Large intestine (tissue), 3 donors: ENCODE data around the gene CACNB2. TPM values are rescaled to one million over a fixed set of nuclear protein-coding genes. Genes with fewer than 3 reads are reported as not detected.

Source experiments
- DNase-seq, 2 donors: peaks; one replicate each; pipeline versions ENCODE4 v3.0.0 to v3.0.0-alpha.2; 2013
- H3K27ac ChIP-seq: one replicate; pipeline ENCODE4 v1.5.1; 2013; ENCODE audit warnings: low read length
- H3K27me3 ChIP-seq: 2 replicates; pipeline ENCODE4 v1.6.1; 2013; ENCODE audit warnings: low read length; ENCODE audit not compliant: control insufficient read depth, insufficient read depth
- H3K36me3 ChIP-seq: 2 replicates; pipeline ENCODE4 v1.6.1; 2013; ENCODE audit warnings: low read length; ENCODE audit not compliant: control insufficient read depth, insufficient read depth
- H3K4me1 ChIP-seq: one replicate; pipeline ENCODE4 v1.6.1; 2013; ENCODE audit warnings: low read length; ENCODE audit not compliant: control insufficient read depth, insufficient read depth
- H3K4me3 ChIP-seq: one replicate; pipeline ENCODE4 v1.5.1; 2013; ENCODE audit warnings: low read length
- H3K9me3 ChIP-seq: one replicate; pipeline ENCODE4 v1.6.1; 2013; ENCODE audit warnings: mild to moderate bottlenecking, low read depth, low read length, moderate library complexity; ENCODE audit not compliant: control insufficient read depth
- WGBS: methylation state at CpG from one replicate; pipeline ENCODE4 v1.1.5; 2013; ENCODE audit warnings: low lambda C conversion rate; ENCODE audit not compliant: insufficient coverage; 5-methylcytosine and 5-hydroxymethylcytosine counted together
- polyA plus RNA-seq: library from polyadenylated mRNA; unstranded; fragments of 120-200 nt; gene quantifications from one replicate; pipeline ENCODE4 v1.2.1, GENCODE V29; 2013

Gene CACNB2
- polyA plus RNA-seq, 1 donor: 8.2 TPM

DNA sequence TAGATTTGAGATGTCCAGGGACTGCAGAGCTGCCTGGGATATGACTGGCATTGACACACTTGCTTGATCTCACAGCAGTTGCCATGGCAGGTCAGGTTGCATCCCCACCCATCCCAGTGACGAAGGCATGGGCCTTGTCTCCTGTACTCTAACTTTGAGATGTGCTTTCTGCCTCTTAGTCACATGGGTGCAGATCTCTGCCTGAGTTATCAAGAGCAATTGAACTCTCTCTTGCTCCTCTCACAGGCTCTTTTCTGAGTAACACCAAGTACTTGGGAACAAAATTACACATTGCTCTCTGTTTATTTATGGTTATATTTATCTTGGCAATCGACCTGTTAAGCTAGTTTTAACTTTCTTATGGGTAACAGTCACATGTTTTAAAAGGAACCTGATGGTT lies 273.8 kb downstream of the CACNB2 start:
- Histone ChIP-seq H3K36me3 (no peaks in the 10 kb centered on the region), H3K4me1 (peaks cover 3% of the 10 kb centered on the region), H3K4me3 (no peak overlapping the region), H3K27ac (no peak overlapping the region), H3K9me3 (no peaks in the 10 kb centered on the region), H3K27me3 (no peaks in the 10 kb centered on the region)
- no peak for DNase-seq
- WGBS: no CpG with 5 or more reads among the region's 2 CpGs

DNA sequence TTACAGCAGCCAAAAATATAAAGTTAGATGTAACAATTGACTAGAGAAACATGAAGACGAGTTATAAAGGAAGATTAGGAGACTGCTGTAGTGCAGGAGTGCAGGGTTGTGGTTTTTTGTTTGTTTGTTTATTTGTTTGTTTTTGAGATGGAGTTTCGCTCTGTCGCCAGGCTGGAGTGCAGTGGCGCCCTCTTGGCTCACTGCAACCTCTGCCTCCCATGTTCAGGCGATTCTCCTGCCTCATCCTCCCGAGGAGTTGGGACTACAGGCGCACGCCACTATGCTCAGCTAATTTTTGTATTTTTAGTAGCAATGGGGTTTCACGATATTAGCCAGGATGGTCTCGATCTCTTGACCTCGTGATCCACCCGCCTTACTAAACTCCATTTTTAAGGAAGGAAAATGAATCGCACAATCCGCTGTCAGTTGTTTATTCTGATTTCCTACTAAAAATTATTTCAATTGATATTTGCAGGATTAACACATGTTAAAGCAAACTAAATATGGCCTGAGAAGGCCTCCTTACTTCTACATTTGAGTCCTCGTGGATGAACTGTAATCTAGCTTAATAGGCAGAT lies 277.8 kb downstream of the CACNB2 start:
- Histone ChIP-seq H3K9me3 (no peaks in the 10 kb centered on the region), H3K4me1 (no peaks in the 10 kb centered on the region), H3K27ac (no peak overlapping the region), H3K4me3 (no peak overlapping the region), H3K36me3 (no peaks in the 10 kb centered on the region), H3K27me3 (no peaks in the 10 kb centered on the region)
- WGBS: 86% methylated on average over 3 of the region's 15 CpGs
- no peak for DNase-seq

DNA sequence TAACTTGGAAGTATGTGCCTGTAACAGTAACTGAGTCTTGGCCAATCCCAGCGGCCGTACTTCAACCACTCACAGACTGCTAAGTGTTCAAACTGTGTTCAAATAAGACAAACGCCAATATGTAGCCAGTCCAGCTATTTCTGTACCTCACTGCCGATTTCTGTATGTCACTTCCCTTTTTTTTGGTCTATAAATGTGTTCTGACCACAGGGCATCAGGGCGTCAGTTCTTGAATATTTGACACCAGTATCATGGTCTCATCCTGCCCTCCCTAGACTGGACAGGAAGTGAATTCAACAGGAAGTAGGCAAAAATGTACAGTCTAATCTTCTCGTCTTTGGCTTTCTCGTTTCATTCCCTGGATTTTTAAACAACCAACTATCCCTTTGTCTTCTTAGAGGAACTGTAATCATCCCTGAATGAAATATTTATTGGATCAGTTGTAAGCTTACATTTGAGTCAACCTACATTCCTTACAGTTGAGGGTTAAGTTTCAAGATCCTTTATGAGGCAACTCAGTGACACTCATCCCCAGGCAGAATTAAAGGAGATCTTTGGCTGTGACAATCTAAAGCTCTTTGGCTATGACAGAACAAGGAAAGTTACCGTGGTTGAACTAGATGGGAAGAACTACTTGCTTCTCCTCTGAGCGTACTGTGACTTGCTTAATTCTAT lies 278.5 kb downstream of the CACNB2 start:
- H3K4me1 ChIP-seq: no peaks in the 10 kb centered on the region
- H3K27ac ChIP-seq: no peak overlapping the region
- WGBS: 94% methylated on average over 2 of the region's 9 CpGs
- no peaks in the 10 kb centered on the region for H3K9me3 ChIP-seq
- no peak overlapping the region for H3K4me3 ChIP-seq
- H3K27me3 ChIP-seq: no peaks in the 10 kb centered on the region
- no peak for DNase-seq
- H3K36me3 ChIP-seq: no peaks in the 10 kb centered on the region

DNA sequence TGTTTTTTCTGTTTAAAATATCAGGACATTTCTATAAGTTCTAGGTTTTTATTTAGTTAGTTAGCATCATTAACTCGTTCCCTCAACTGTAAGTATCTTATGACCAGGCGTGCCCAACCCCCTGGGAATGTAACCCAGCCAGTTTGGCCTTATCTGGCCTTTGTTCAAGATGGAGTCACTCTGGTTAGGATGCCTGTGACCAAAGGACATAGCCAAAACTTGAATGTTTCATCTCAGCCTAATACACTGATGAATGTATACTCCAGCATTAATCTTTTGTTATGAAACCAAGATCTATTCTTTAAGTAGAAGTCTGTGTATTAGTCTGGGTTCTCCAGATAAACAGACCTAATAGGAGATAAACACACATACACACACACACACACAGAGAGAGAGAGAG lies 279.7 kb downstream of the CACNB2 start:
- H3K36me3 ChIP-seq: no peaks in the 10 kb centered on the region
- H3K27me3 ChIP-seq: no peaks in the 10 kb centered on the region
- H3K4me3 ChIP-seq: no peak overlapping the region
- no peaks in the 10 kb centered on the region for H3K4me1 ChIP-seq
- H3K27ac ChIP-seq: no peak overlapping the region
- no peaks in the 10 kb centered on the region for H3K9me3 ChIP-seq
- no CpG with 5 or more reads among the region's 2 CpGs for WGBS
- DNase-seq: no peak

DNA sequence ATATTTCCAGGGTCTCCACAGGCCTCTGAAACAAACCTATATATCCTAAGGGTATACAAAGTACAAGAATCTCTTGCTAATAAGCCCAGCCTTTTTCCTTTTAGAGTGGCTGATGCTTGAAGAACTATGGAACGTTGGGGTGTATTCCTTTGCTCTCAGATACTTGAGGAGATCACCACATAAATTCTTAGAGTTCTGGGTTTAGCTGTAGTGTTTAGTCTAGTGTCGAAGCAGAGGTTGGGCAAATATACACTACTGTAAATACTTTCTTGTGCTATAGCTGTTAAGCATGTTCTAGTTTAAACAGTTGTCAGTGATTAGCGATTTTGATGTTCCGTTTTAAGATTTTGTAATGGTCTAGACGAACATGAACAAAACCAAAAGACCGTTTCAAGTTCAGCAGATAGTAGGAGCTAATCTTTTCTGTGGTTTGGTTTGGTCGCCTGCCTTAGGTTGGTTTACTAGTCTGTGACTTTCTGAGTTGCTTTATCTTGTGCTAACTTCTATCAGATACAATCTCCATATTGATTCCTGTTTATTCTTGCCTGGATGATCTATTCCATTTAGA lies 281.6 kb downstream of the CACNB2 start:
- no peak for DNase-seq
- WGBS: 100% methylated on average over 1 of the region's 7 CpGs
- no peaks in the 10 kb centered on the region for H3K4me1 ChIP-seq

DNA sequence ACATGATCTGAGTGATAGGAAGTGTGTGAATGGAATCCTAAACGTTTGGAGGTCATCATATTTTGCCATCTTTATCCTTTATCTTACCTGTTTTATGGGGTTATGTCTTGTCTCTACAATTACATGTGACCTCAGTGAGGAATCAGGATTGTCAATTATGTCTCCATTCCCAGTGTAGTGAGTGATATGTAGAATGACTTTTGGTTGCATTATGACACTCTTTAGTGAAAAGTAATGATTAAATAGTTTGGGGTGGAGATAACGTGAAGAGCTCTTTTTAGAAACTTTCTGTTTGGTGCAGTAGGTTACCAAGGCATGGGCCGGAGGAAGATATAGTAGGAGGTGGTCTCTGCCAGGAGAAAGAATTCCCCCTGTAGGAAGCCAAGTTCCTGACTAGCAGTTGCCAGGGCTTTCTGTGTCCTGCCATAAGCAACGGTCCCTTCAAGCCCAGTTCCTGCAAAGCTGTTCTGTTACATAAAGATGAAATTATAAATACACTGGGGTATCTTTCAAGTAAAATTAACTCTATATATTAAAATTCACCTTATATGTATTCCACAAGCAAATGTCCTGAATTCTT lies 282.9 kb downstream of the CACNB2 start:
- H3K27ac ChIP-seq: no peak overlapping the region
- H3K4me3 ChIP-seq: no peak overlapping the region
- no peaks in the 10 kb centered on the region for H3K4me1 ChIP-seq
- no peaks in the 10 kb centered on the region for H3K27me3 ChIP-seq
- DNase-seq: no peak
- 67% methylated on average over 1 of the region's 4 CpGs for WGBS
- H3K9me3 ChIP-seq: no peaks in the 10 kb centered on the region
- no peaks in the 10 kb centered on the region for H3K36me3 ChIP-seq

More for the DNA sequence above, 281.6 kb downstream of the CACNB2 start:
- Histone ChIP-seq H3K9me3 (no peaks in the 10 kb centered on the region), H3K27ac (no peak overlapping the region), H3K4me3 (no peak overlapping the region), H3K27me3 (no peaks in the 10 kb centered on the region), H3K36me3 (no peaks in the 10 kb centered on the region)

DNA sequence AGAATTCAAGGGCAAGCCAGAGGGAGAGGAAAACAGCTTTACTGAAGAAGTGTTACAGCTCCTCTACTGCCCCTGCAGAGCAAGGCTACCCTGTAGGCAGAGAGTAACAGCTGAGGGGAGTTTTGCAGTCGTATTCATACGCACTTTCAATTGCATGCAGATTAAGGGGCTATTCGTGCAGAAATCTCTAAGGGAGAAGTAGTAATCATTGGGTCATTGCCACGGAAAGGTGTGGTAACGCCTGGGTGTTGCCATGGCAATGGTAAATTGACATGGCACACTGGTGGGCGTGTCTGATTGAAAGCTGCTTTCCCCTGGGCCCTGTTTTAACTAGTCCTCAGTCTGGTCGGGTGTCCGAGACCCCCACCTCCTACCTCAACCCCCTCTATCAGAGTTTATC lies 284.0 kb downstream of the CACNB2 start:
- no peak for DNase-seq
- Histone ChIP-seq H3K4me3 (no peak overlapping the region), H3K4me1 (no peaks in the 10 kb centered on the region), H3K9me3 (no peaks in the 10 kb centered on the region), H3K27ac (no peak overlapping the region), H3K36me3 (no peaks in the 10 kb centered on the region), H3K27me3 (no peaks in the 10 kb centered on the region)
- WGBS: 67% methylated on average over 2 of the region's 8 CpGs

DNA sequence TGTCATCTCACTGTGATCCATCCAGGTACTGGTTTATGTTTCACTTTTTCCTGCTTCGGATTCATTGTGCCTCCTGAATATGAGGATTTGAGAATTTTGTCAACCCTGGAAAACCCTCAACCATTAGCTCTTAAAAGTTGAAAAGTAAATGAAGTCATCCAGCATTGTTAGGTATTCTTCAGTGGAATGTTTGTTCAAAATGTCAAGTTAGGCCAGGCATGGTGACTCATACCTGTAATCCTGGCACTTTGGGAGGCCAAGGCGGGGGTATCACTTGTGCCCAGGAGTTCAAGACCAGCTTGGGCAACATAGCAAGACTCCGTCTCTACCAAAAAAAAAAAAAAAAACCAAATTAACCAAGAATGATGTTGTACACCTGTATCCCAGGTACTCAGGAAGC lies 289.1 kb downstream of the CACNB2 start:
- WGBS: no CpG with 5 or more reads among the region's 3 CpGs
- Histone ChIP-seq H3K4me3 (no peak overlapping the region), H3K27ac (no peak overlapping the region), H3K9me3 (no peaks in the 10 kb centered on the region), H3K27me3 (no peaks in the 10 kb centered on the region), H3K4me1 (no peaks in the 10 kb centered on the region), H3K36me3 (no peaks in the 10 kb centered on the region)
- no peak for DNase-seq

DNA sequence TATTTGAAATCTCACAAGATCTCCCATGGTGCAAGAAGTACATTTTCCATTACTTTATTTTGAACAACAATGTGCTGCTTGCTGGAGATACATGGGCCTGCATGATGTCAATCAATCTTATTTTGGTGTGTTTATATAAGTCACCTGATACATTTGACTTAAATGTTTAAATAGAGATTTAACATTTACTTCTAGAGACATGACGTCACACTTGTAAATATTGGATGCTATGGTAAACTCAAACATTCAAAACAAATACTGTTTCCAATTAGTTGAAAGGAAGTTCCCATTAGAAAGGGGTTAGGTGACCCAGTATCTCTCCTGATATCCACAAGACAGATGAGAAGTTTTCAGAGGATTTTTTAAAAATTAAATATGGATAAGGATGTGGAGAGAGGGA lies 296.7 kb downstream of the CACNB2 start:
- Histone ChIP-seq H3K27me3 (no peaks in the 10 kb centered on the region), H3K9me3 (no peaks in the 10 kb centered on the region), H3K27ac (no peak overlapping the region), H3K4me3 (no peak overlapping the region), H3K4me1 (no peaks in the 10 kb centered on the region), H3K36me3 (no peaks in the 10 kb centered on the region)
- DNase-seq: no peak
- 33% methylated on average over 1 of the region's 1 CpG for WGBS

DNA sequence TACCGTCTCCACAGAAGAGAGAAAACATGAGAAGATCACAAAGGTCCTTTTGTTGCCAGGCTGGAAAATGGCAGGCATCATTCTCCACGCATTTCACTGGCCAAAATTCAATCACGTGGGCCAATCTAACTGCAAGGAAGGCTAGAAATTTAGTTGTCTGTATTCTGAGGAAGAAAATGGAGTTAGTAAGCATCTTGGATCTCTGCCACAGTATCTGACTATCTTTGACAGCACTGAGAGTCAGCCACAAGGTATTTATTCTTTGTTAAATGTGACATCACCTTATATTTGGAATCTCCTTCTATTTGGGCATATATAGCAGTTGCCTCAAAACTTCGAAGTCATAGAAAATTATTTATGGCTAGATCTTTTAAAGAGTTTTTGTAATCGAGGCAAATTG lies 297.3 kb downstream of the CACNB2 start:
- no peaks in the 10 kb centered on the region for H3K4me1 ChIP-seq
- DNase-seq: no peak
- no peak overlapping the region for H3K4me3 ChIP-seq
- no peaks in the 10 kb centered on the region for H3K9me3 ChIP-seq
- WGBS: 50% methylated on average over 2 of the region's 5 CpGs
- no peaks in the 10 kb centered on the region for H3K27me3 ChIP-seq
- no peak overlapping the region for H3K27ac ChIP-seq
- no peaks in the 10 kb centered on the region for H3K36me3 ChIP-seq
